K562 (cell line): ENCODE results near the gene SRSF6.

Source experiments
- CREBBP ChIP-seq: IDR thresholded peaks from one replicate; pipeline ENCODE4 v1.6.1; 2012; ENCODE audit warnings: low read depth, mild to moderate bottlenecking, control low read depth, inconsistent platforms, low read length
- EGR1 ChIP-seq: fragments of 450-650 bp; conservative IDR thresholded peaks from 2 replicates; pipeline ENCODE4 v1.6.1; 2017; ENCODE audit warnings: mild to moderate bottlenecking
- HDAC6 ChIP-seq: IDR thresholded peaks from 2 replicates; pipeline ENCODE4 v1.6.1; 2012; ENCODE audit warnings: low read depth, mild to moderate bottlenecking, control low read depth, inconsistent platforms, low read length, moderate library complexity
- HLTF ChIP-seq: fragments of 450-650 bp; IDR thresholded peaks from 2 replicates; pipeline ENCODE4 v1.6.1; 2016
- MYC ChIP-seq, 2 experiments: fragments of 250-450 bp in 1 of 2; sonication (Bioruptor Pico) in 1 of 2; IDR thresholded peaks; 2 replicates each; pipeline versions ENCODE4 v1.5.1 to v1.6.1; 2012 to 2021; ENCODE audit warnings: low read depth in 2 of 2, borderline replicate concordance in 1 of 2, improper control_type of control experiment in 1 of 2, low read length in 1 of 2, mild to moderate bottlenecking in 1 of 2, moderate library complexity in 1 of 2
- PHB2 ChIP-seq: fragments of 450-650 bp; IDR thresholded peaks from 2 replicates; pipeline ENCODE4 v1.6.1; 2017; ENCODE audit warnings: low read depth
- PHF21A ChIP-seq: fragments of 450-650 bp; IDR thresholded peaks from 2 replicates; pipeline ENCODE4 v1.6.1; 2017; ENCODE audit warnings: low read depth, borderline replicate concordance
- POLR2A ChIP-seq: fragments of 450-650 bp; conservative IDR thresholded peaks from 2 replicates; pipeline ENCODE4 v1.6.1; 2016
- TEAD1 ChIP-seq, 2 experiments: fragments of 450-650 bp in 1 of 2; sonication (generic) in 1 of 2; formaldehyde crosslinking; IDR thresholded peaks; 2 replicates each; pipeline versions ENCODE4 v1.4.0 to v1.8.0; 2020 to 2022; ENCODE audit warnings: mild to moderate bottlenecking in 2 of 2, missing genetic modification reagents in 1 of 2
- TGIF2 ChIP-seq: sonication (generic); formaldehyde crosslinking; IDR thresholded peaks from 2 replicates; pipeline ENCODE4 v1.8.1; 2022; ENCODE audit warnings: mild to moderate bottlenecking, missing genetic modification reagents, moderate library complexity
- TF ChIP-seq, protein P1 (sequence below): sonication (generic); formaldehyde crosslinking; IDR thresholded peaks from 2 replicates; pipeline ENCODE4 v1.5.0; 2020; ENCODE audit warnings: missing genetic modification reagents

DNA sequence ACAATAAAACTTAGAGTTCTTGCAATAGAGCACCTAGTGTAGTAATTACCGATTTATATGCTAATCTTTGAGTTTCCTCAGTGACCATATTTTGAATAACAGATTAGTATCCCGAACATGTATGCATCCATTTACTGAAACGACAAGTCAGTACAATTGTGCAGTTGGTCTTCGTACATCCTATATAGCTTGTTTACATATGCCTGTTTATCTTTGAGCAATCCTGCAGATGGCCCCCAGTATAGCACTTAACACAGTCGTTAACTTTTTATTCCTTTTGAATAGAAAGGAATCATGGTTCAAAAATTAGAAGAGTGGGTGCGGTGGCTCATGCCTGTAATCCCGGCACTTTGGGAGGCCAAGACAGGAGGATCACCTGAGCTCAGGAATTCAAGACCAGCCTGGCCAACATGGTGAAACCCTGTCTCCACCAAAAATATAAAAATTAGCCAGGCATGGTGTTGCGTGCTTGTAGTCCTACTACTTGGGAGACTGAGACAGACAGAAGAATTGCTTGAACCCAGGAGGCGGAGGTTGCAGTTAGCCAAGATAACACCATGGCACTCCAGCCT lies 6.6 kb downstream of the SRSF6 start:
- TF ChIP-seq HLTF (no peak), CREBBP (no peak), POLR2A (peak; percentile 52), MYC (IDR thresholded peaks at IDR 0.05; ENCODE audit: low read depth, low read length) (no peak), MYC (CRISPR knock-in tag; IDR thresholded peaks at IDR 0.05; ENCODE audit: borderline replicate concordance, low read depth) (no peak), HDAC6 (no peak), PHF21A (no peak), EGR1 (no peak), TEAD1 (CRISPR knock-in tag; IDR thresholded peaks at IDR 0.05) (no peak), TGIF2 (CRISPR knock-in tag) (no peak), PHB2 (no peak)
- TF ChIP-seq, protein P1, sequence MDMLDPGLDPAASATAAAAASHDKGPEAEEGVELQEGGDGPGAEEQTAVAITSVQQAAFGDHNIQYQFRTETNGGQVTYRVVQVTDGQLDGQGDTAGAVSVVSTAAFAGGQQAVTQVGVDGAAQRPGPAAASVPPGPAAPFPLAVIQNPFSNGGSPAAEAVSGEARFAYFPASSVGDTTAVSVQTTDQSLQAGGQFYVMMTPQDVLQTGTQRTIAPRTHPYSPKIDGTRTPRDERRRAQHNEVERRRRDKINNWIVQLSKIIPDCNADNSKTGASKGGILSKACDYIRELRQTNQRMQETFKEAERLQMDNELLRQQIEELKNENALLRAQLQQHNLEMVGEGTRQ (CRISPR knock-in tag) = no peak
